HG03469 (cell line): ENCODE results near the gene LRTM2.
"Not testable (repeated sequence)": the region's sequence is repeated elsewhere in the genome, so short reads cannot be mapped to it uniquely, and the experiment has no call there.

Experiments used
- ATAC-seq: cut with Tn5 transposase; IDR thresholded peaks from one replicate; pipeline ENCODE4 v1.9.1; 2021; ENCODE audit warnings: mild to moderate bottlenecking, moderate library complexity, moderate number of reproducible peaks; ENCODE audit not compliant: unreplicated experiment

The LRTM2 gene

GRCh38 chr12:1811281-1811947 lies 9.0 kb upstream of the LRTM2 start:
- ATAC-seq = no peak

GRCh38 chr12:1811948-1812291 lies 8.4 kb upstream of the LRTM2 start:
- ATAC-seq = no peak

- no peak for ATAC-seq
Measured at GRCh38 chr12:1812650-1813302, 7.6 kb upstream of the LRTM2 start.

GRCh38 chr12:1814266-1814665 lies 6.1 kb upstream of the LRTM2 start:
- no peak for ATAC-seq

- no peak for ATAC-seq
Measured at GRCh38 chr12:1815108-1815507, 5.3 kb upstream of the LRTM2 start.

GRCh38 chr12:1815814-1816729 lies 4.3 kb upstream of the LRTM2 start:
- no peak for ATAC-seq

- ATAC-seq = no peak
Measured at GRCh38 chr12:1816730-1817348, 3.5 kb upstream of the LRTM2 start.

GRCh38 chr12:1817928-1818327 lies 2.4 kb upstream of the LRTM2 start:
- ATAC-seq = not testable (repeated sequence)

- no peak for ATAC-seq
Measured at GRCh38 chr12:1819050-1819449, 1.3 kb upstream of the LRTM2 start.

- ATAC-seq = no peak
Measured at GRCh38 chr12:1819571-1819970, 794 bp upstream of the LRTM2 start.

GRCh38 chr12:1820896-1821291 lies 529 bp downstream of the LRTM2 start:
- no peak for ATAC-seq

GRCh38 chr12:1821805-1822204 lies 1.4 kb downstream of the LRTM2 start:
- ATAC-seq = no peak

GRCh38 chr12:1822699-1823098 lies 2.3 kb downstream of the LRTM2 start:
- no peak for ATAC-seq

GRCh38 chr12:1823237-1823636 lies 2.9 kb downstream of the LRTM2 start:
- no peak for ATAC-seq

- no peak for ATAC-seq
Measured at GRCh38 chr12:1825382-1826102, 5.2 kb downstream of the LRTM2 start.

GRCh38 chr12:1826401-1826800 lies 6.0 kb downstream of the LRTM2 start:
- ATAC-seq = no peak

GRCh38 chr12:1826867-1827705 lies 6.7 kb downstream of the LRTM2 start:
- no peak for ATAC-seq

GRCh38 chr12:1827826-1828805 lies 7.8 kb downstream of the LRTM2 start:
- ATAC-seq = no peak

GRCh38 chr12:1828856-1829255 lies 8.5 kb downstream of the LRTM2 start:
- no peak for ATAC-seq
